HepG2 (cell line): ENCODE data around the gene KDM4B. TPM values are rescaled to one million over a fixed set of nuclear protein-coding genes. Genes with fewer than 3 reads are reported as not detected.

Experiments
- ATAC-seq: fragments of 200-7000 bp; cut with Tn5 transposase; 3 replicates; pipeline ENCODE4 v1.9.1; 2020; ENCODE audit warnings: mild to moderate bottlenecking, moderate library complexity
- BruUV-seq: library from RNA; stranded (reverse); fragments of 400-500 nt; replicated peaks from 2 replicates; lab custom pipeline; 2021; lab: Mats Ljungman, UMichigan
- CTCF ChIA-PET: fragments of 300-600 bp; formaldehyde crosslinking; extraction: SDS; loops from one replicate; lab custom pipeline; 2021; ENCODE audit warnings: low total read pairs, inconsistent platforms, low intra/inter-chr PET ratio; lab: Yijun Ruan, JAX
- POLR2A ChIA-PET: fragments of 350-600 bp; sonication (Branson Sonifier 250); formaldehyde crosslinking; loops from one replicate; lab custom pipeline; 2020; ENCODE audit warnings: antibody characterized with exemption, inconsistent platforms; lab: Yijun Ruan, JAX
- DNase-seq: peaks from one replicate; pipeline ENCODE4 v3.0.0-alpha.2; 2015; ENCODE audit warnings: low spot score
- FAIRE-seq: peaks from 3 replicates; lab custom pipeline; 2011; peaks lifted over from hg19 to GRCh38; lab: Jason Lieb, UNC
- H2AFZ ChIP-seq: one replicate; pipeline ENCODE4 v1.6.1; 2011; ENCODE audit warnings: low read length, inconsistent platforms
- H3K27ac ChIP-seq: fragments of 300-600 bp; 3 replicates; pipeline ENCODE4 v1.8.0; 2011; ENCODE audit warnings: mixed run types, mild to moderate bottlenecking, mixed read lengths, low read length, inconsistent platforms; ENCODE audit not compliant: insufficient read depth; ENCODE audit errors: extremely low read length
- H3K27me3 ChIP-seq, 2 experiments: fragments of 200-600 bp in 1 of 2; 2 replicates in 1 of 2; 3 replicates in 1 of 2; pipeline versions ENCODE4 v1.6.0 to v1.8.0; 2011; ENCODE audit warnings: low read length in 2 of 2, mild to moderate bottlenecking in 2 of 2, moderate library complexity in 2 of 2, inconsistent platforms in 1 of 2; ENCODE audit not compliant: insufficient read depth in 2 of 2, control insufficient read depth in 1 of 2
- H3K36me3 ChIP-seq, 2 experiments: fragments of 200-600 bp in 1 of 2; replicated peaks in 1 of 2; 2 replicates in 1 of 2; 3 replicates in 1 of 2; pipeline versions ENCODE4 v1.5.1 to v1.8.0; 2011; ENCODE audit warnings: low read length in 2 of 2, inconsistent platforms in 1 of 2; ENCODE audit not compliant: insufficient read depth in 2 of 2, control insufficient read depth in 1 of 2
- H3K4me1 ChIP-seq: 2 replicates; pipeline ENCODE4 v1.5.1; 2012; ENCODE audit warnings: low read length, inconsistent platforms; ENCODE audit not compliant: insufficient read depth
- H3K4me2 ChIP-seq: 2 replicates; pipeline ENCODE4 v1.6.0; 2011; ENCODE audit warnings: low read depth, low read length, inconsistent platforms
- H3K4me3 ChIP-seq, 3 experiments: fragments of 200-600 bp in 1 of 3; sonication (generic), shearing (Covaris generic) in 1 of 3; replicated peaks in 1 of 3; 2 replicates each; pipeline ENCODE4 v1.5.1; 2011 to 2016; ENCODE audit warnings: low read length in 3 of 3, inconsistent platforms in 2 of 3, low read depth in 2 of 3, mild to moderate bottlenecking in 2 of 3, control low read depth in 1 of 3, mixed read lengths in 1 of 3; ENCODE audit not compliant: insufficient read depth in 1 of 3
- H3K79me2 ChIP-seq: one replicate; pipeline ENCODE4 v1.6.1; 2011; ENCODE audit warnings: low read length, inconsistent platforms; ENCODE audit not compliant: insufficient read depth
- H3K9ac ChIP-seq: 2 replicates; pipeline ENCODE4 v1.6.0; 2011; ENCODE audit warnings: mild to moderate bottlenecking, low read depth, low read length, inconsistent platforms; ENCODE audit not compliant: insufficient read depth
- H3K9me3 ChIP-seq: 2 replicates; pipeline ENCODE4 v1.5.1; 2012; ENCODE audit warnings: mild to moderate bottlenecking, low read length
- H4K20me1 ChIP-seq: 2 replicates; pipeline ENCODE4 v1.6.0; 2011; ENCODE audit warnings: inconsistent platforms, mild to moderate bottlenecking, low read length, moderate library complexity; ENCODE audit not compliant: insufficient read depth
- CAMTA2 ChIP-seq: sonication (generic); formaldehyde crosslinking; IDR thresholded peaks from 2 replicates; pipeline ENCODE4 v1.4.0; 2020; ENCODE audit warnings: mild to moderate bottlenecking, missing genetic modification reagents, borderline replicate concordance
- KLF11 ChIP-seq: IDR thresholded peaks from 2 replicates; pipeline ENCODE4 v1.6.1; 2016; ENCODE audit warnings: missing compliant biosample characterization
- KLF16 ChIP-seq, 2 experiments: sonication (generic) in 1 of 2; formaldehyde crosslinking in 1 of 2; IDR thresholded peaks; 2 replicates each; pipeline versions ENCODE4 v1.6.1 to v1.8.0; 2016 to 2023; ENCODE audit warnings: missing genetic modification reagents in 2 of 2, missing compliant biosample characterization in 1 of 2
- TARDBP ChIP-seq: sonication (generic); formaldehyde crosslinking; IDR thresholded peaks from 2 replicates; pipeline ENCODE4 v1.8.0; 2022; ENCODE audit warnings: mild to moderate bottlenecking, missing genetic modification reagents
- TBX2 ChIP-seq: sonication (generic); formaldehyde crosslinking; IDR thresholded peaks from 2 replicates; pipeline ENCODE4 v1.5.0; 2020; ENCODE audit warnings: missing genetic modification reagents, mild to moderate bottlenecking, borderline replicate concordance
- ZBTB10 ChIP-seq: sonication (generic); formaldehyde crosslinking; IDR thresholded peaks from 2 replicates; pipeline ENCODE4 v1.4.0; 2020; ENCODE audit warnings: missing genetic modification reagents, borderline replicate concordance
- ZNF883 ChIP-seq: sonication (generic); formaldehyde crosslinking; IDR thresholded peaks from 2 replicates; pipeline ENCODE4 v1.5.1; 2020; ENCODE audit warnings: mild to moderate bottlenecking, missing genetic modification reagents; ENCODE audit errors: not compliant biosample characterization
- WGBS: methylation state at CpG from one replicate; pipeline ENCODE4 v1.1.6; 2017; ENCODE audit warnings: low lambda C conversion rate; 5-methylcytosine and 5-hydroxymethylcytosine counted together
- in situ Hi-C: cut with HindIII; loops from 2 replicates; pipeline ENCODE4 v1.10.0; 2017; ENCODE audit warnings: low pct_unique_long_range_greater_than_20kb; ENCODE audit not compliant: extremely low pct_ligation_motif_present
- intact Hi-C: fragments of 100-400 bp; cut with micrococcal nuclease; formaldehyde crosslinking; loops from one replicate; pipeline ENCODE4 v1.10.0; 2022; ENCODE audit not compliant: unreplicated experiment
- polyA plus RNA-seq, 8 experiments: library from polyadenylated mRNA; depleted of rRNA in 3 of 8; stranded (reverse) in 7 of 8; unstranded in 1 of 8; fragments of >200 nt; fragmentation: Illumina TruSeq in 4 of 8; extraction: Trizol in 4 of 8; gene quantifications; 2 replicates each; pipeline versions ENCODE4 v1.2.1 to v1.2.3, GENCODE V29; 2011 to 2016; ENCODE audit warnings: low read depth in 4 of 8, missing spikeins in 1 of 8, mixed read lengths in 1 of 8; ENCODE audit not compliant: insufficient read depth in 1 of 8
- total RNA-seq, 5 experiments: library from RNA; depleted of rRNA; stranded (reverse); fragments of >200 nt; fragmentation: Illumina TruSeq; extraction: Trizol; gene quantifications; 2 replicates each; pipeline ENCODE4 v1.2.3, GENCODE V29; 2016; ENCODE audit warnings: low read depth in 1 of 5
- TF ChIP-seq, protein P1 (sequence below): IDR thresholded peaks from 2 replicates; pipeline ENCODE4 v1.6.1; 2012; ENCODE audit warnings: inconsistent platforms

KDM4B gene
- total and polyA plus RNA-seq, 2 of the 13 experiments (the other 11 are each of a cell fraction or from before 2014, with no cell fraction given), result 4.9 to 14.6 TPM

- WGBS, result 82% methylated on average over 6 of the region's 7 CpGs
Measured at GRCh38 chr19:4990306-4990705, 21.4 kb downstream of the KDM4B start.

More at GRCh38 chr19:4990306-4990705, 21.4 kb downstream of the KDM4B start:
- no peak overlapping the region for H2AFZ ChIP-seq
- no peak overlapping the region for H3K27ac ChIP-seq
- no peak for ATAC-seq
- peaks cover 68% of the 10 kb centered on the region for H3K79me2 ChIP-seq
- H3K4me1 ChIP-seq, result peaks cover 16% of the 10 kb centered on the region
- FAIRE-seq, result no peak
- in situ Hi-C loops, result loop anchor here (5.0 kb wide), 1 partner anchor 42 kb away; no protein-coding TSS in a partner anchor
- ChIA-PET POLR2A (no interaction called here), CTCF (no interaction called here)
- peaks cover 48% of the 10 kb centered on the region for H4K20me1 ChIP-seq
- DNase-seq, result no peak
- no peak overlapping the region for H3K9ac ChIP-seq
- intact Hi-C loops, result no loop called here
- peaks cover 0 to 2% of the 10 kb centered on the region in 2 experiments; a peak in 2 of 5 replicates for H3K36me3 ChIP-seq
- BruUV-seq, result no TSS peak
- no peak overlapping the region for H3K4me2 ChIP-seq
- H3K4me3 ChIP-seq, result no peak overlapping the region
- H3K9me3 ChIP-seq, result no peaks in the 10 kb centered on the region
- TF ChIP-seq ZNF883 (no peak), TBX2 (CRISPR knock-in tag) (no peak), KLF16 (CRISPR knock-in tag; IDR thresholded peaks at IDR 0.05) (no peak), KLF11 (no peak), ZBTB10 (CRISPR knock-in tag) (no peak), TARDBP (CRISPR knock-in tag) (no peak), CAMTA2 (CRISPR knock-in tag) (no peak)
- TF ChIP-seq, protein P1, sequence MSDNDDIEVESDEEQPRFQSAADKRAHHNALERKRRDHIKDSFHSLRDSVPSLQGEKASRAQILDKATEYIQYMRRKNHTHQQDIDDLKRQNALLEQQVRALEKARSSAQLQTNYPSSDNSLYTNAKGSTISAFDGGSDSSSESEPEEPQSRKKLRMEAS, result no peak
- TF ChIP-seq, all 625 proteins: peak for 0
- H3K27me3 ChIP-seq, result no peaks in the 10 kb centered on the region
